Measurements from ENCODE around the gene FAM114A2.
"Not testable (repeated sequence)": the region's sequence is repeated elsewhere in the genome, so short reads cannot be mapped to it uniquely, and the experiment has no call there.

Gene FAM114A2

GRCh38 chr5:154038707-154039457 is at the start of gene FAM114A2, which contains the start of gene MFAP3:
Gene FAM114A2, minus strand, starts transcription at chr5:154038910. Its CDS starts 3,957 bp downstream, at chr5:154034953.
Gene MFAP3, plus strand, starts transcription at chr5:154038967. Its CDS starts 10,756 bp downstream, at chr5:154049723.
- DNase-seq: peak; percentile 84

GRCh38 chr5:154087260-154087659 is 48.5 kb upstream of the FAM114A2 start:
- DNase-seq: no peak

- no peak for DNase-seq
Observed at GRCh38 chr5:154086641-154087040, 47.9 kb upstream of the FAM114A2 start.

GRCh38 chr5:154086146-154086545 is 47.4 kb upstream of the FAM114A2 start:
- no peak for DNase-seq

GRCh38 chr5:154084062-154084639 is 45.4 kb upstream of the FAM114A2 start:
- no peak for DNase-seq

GRCh38 chr5:154081246-154081645 is 42.5 kb upstream of the FAM114A2 start:
- no peak for DNase-seq

- DNase-seq: no peak
Observed at GRCh38 chr5:154078272-154078671, 39.6 kb upstream of the FAM114A2 start.

GRCh38 chr5:154077696-154078095 is 39.0 kb upstream of the FAM114A2 start:
- no peak for DNase-seq

GRCh38 chr5:154076240-154076922 is 37.7 kb upstream of the FAM114A2 start:
- DNase-seq: no peak

- peak; percentile 83 for DNase-seq
Observed at GRCh38 chr5:154072414-154073171, 33.9 kb upstream of the FAM114A2 start.

- DNase-seq: no peak
Observed at GRCh38 chr5:154071799-154072413, 33.2 kb upstream of the FAM114A2 start.

GRCh38 chr5:154069854-154070253 is 31.1 kb upstream of the FAM114A2 start:
- not testable (repeated sequence) for DNase-seq

GRCh38 chr5:154065971-154066370 is 27.3 kb upstream of the FAM114A2 start:
- DNase-seq: no peak

- no peak for DNase-seq
Observed at GRCh38 chr5:154063372-154063771, 24.7 kb upstream of the FAM114A2 start.

GRCh38 chr5:154060606-154061005 is 21.9 kb upstream of the FAM114A2 start:
- no peak for DNase-seq

- no peak for DNase-seq
Observed at GRCh38 chr5:154059583-154059982, 20.9 kb upstream of the FAM114A2 start.

GRCh38 chr5:154059039-154059430 is 20.3 kb upstream of the FAM114A2 start:
- DNase-seq: no peak

GRCh38 chr5:154058055-154059038 is 19.6 kb upstream of the FAM114A2 start:
- no peak for DNase-seq

GRCh38 chr5:154055201-154055600 is 16.5 kb upstream of the FAM114A2 start:
- DNase-seq: no peak

GRCh38 chr5:154053468-154053867 is 14.8 kb upstream of the FAM114A2 start:
- DNase-seq: no peak

- no peak for DNase-seq
Observed at GRCh38 chr5:154049636-154050035, 10.9 kb upstream of the FAM114A2 start.
